Measurements from ENCODE around the gene TMEM117. TPM values are rescaled to one million over a fixed set of nuclear protein-coding genes. Genes with fewer than 3 reads are reported as not detected.

TMEM117 gene
- total RNA-seq, 4 donors from 2014 or later = 16.9 to 24.9 (median 21.1) TPM

DNA sequence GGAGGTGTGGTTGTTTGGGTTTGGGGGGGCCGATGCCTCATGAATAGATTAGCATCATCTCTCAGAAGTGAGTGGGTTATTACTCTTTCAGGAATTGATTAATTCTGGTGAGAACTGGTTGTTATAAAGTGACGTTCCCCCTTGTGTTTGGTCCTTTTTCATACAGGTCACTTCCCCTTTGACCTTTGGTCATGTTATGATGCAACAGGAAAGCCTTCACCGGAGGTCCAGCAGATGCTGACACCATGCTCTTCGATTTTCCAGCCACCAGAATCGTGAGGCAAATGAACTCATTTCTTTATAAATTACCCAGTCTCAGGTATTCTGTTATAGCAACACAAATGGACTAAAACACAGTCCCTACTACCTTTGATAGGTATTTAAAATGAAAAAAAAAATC, 600.9 kb downstream of the TMEM117 start:
- 42 to 63% methylated on average over 5 of the region's 5 CpGs for WGBS, 2 donors
- Histone ChIP-seq H3K9me3 (no peaks in the 10 kb centered on the region), H3K27me3 (no peaks in the 10 kb centered on the region), H3K27ac (no peak overlapping the region), H3K36me3 (no peaks in the 10 kb centered on the region), H3K4me1 (no peaks in the 10 kb centered on the region), H3K4me3 (no peak overlapping the region)
- TF ChIP-seq EP300 (IDR thresholded peaks at IDR 0.05) (no peak), POLR2A (IDR thresholded peaks at IDR 0.05) (no peak)
- TF ChIP-seq, protein P1, sequence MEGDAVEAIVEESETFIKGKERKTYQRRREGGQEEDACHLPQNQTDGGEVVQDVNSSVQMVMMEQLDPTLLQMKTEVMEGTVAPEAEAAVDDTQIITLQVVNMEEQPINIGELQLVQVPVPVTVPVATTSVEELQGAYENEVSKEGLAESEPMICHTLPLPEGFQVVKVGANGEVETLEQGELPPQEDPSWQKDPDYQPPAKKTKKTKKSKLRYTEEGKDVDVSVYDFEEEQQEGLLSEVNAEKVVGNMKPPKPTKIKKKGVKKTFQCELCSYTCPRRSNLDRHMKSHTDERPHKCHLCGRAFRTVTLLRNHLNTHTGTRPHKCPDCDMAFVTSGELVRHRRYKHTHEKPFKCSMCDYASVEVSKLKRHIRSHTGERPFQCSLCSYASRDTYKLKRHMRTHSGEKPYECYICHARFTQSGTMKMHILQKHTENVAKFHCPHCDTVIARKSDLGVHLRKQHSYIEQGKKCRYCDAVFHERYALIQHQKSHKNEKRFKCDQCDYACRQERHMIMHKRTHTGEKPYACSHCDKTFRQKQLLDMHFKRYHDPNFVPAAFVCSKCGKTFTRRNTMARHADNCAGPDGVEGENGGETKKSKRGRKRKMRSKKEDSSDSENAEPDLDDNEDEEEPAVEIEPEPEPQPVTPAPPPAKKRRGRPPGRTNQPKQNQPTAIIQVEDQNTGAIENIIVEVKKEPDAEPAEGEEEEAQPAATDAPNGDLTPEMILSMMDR (IDR thresholded peaks at IDR 0.05) = no peak
- no peak for DNase-seq (ENCODE audit: low spot score in 2 of 2)

Other genes with a start within 250 kb of the TMEM117 start
- gene PUS7L, start 77.3 kb upstream of the TMEM117 start, total RNA-seq = 1 to 10 TPM; 3.9 to 9.8 (median 7.0) TPM
- 10 to 100 TPM; 16.3 to 24.6 (median 22.4) TPM for gene IRAK4, start 77.1 kb upstream of the TMEM117 start, total RNA-seq
- gene TWF1, start 29.8 kb upstream of the TMEM117 start, total RNA-seq = 10 to 100 TPM; 65.1 to 82.2 (median 71.0) TPM

Data from tibial nerve (tissue), 4 donors.